Measurements from ENCODE around the gene GNG12.

- no peak for TF ChIP-seq CTCF (IDR thresholded peaks at IDR 0.05)
- TF ChIP-seq TEAD4 (CRISPR knock-in tag; IDR thresholded peaks at IDR 0.05), result no peak
- TF ChIP-seq NR2C2 (CRISPR knock-in tag; IDR thresholded peaks at IDR 0.05), result no peak
- no peak for TF ChIP-seq FOXJ3 (CRISPR knock-in tag; IDR thresholded peaks at IDR 0.05; ENCODE audit: borderline replicate concordance)
- no peak for TF ChIP-seq GRHL2 (CRISPR knock-in tag; IDR thresholded peaks at IDR 0.05; ENCODE audit: insufficient replicate concordance, severe bottlenecking)
- TF ChIP-seq AR (CRISPR knock-in tag; IDR thresholded peaks at IDR 0.05), result no peak
- TF ChIP-seq NR1H2 (CRISPR knock-in tag; IDR thresholded peaks at IDR 0.05), result no peak
- no peak for TF ChIP-seq TP53 (CRISPR knock-in tag; IDR thresholded peaks at IDR 0.05)
- no peak for TF ChIP-seq TEAD1 (CRISPR knock-in tag; IDR thresholded peaks at IDR 0.05)
- TF ChIP-seq ATF3 (CRISPR knock-in tag; conservative IDR thresholded peaks at IDR 0.05), result no peak
Observed at GRCh38 chr1:67874501-67875111, 41.3 kb upstream of the GNG12 start.
